Activated CD8-positive, alpha-beta memory T cell treated with anti-CD3 and anti-CD28 coated beads for 48 hours (primary cell): ENCODE results near the gene MAD1L1.
A peak's percentile ranks its signal among the peaks of the same experiment; 100 is the strongest.
"Not testable (repeated sequence)": the region's sequence is repeated elsewhere in the genome, so short reads cannot be mapped to it uniquely, and the experiment has no call there.

Source experiments
- DNase-seq, 3 experiments: peaks; one replicate each; pipeline ENCODE4 v3.0.0-alpha.2; 2020; ENCODE audit warnings: low read depth in 2 of 3, low spot score in 2 of 3

The MAD1L1 gene

GRCh38 chr7:1825647-1825896, 407.2 kb downstream of the MAD1L1 start:
- DNase-seq: not testable (repeated sequence)

- DNase-seq: not testable (repeated sequence)
Observed at GRCh38 chr7:1824882-1825646, 407.7 kb downstream of the MAD1L1 start.

- DNase-seq: not testable (repeated sequence)
Observed at GRCh38 chr7:1824151-1824881, 408.4 kb downstream of the MAD1L1 start.

- no peak for DNase-seq
Observed at GRCh38 chr7:1823376-1824150, 409.2 kb downstream of the MAD1L1 start.

- DNase-seq: peak in 1 of 3 experiments; percentile 13
Observed at GRCh38 chr7:1819259-1819841, 413.4 kb downstream of the MAD1L1 start.

GRCh38 chr7:1818575-1819258, 414.0 kb downstream of the MAD1L1 start:
- no peak for DNase-seq

GRCh38 chr7:1817061-1817712, 415.6 kb downstream of the MAD1L1 start:
- no peak for DNase-seq

GRCh38 chr7:1816451-1816850, 416.3 kb downstream of the MAD1L1 start:
- DNase-seq: not testable (repeated sequence)

GRCh38 chr7:1815551-1816281, 417.0 kb downstream of the MAD1L1 start:
- DNase-seq: not testable (repeated sequence)

- no peak for DNase-seq
Observed at GRCh38 chr7:1815051-1815481, 417.7 kb downstream of the MAD1L1 start.

GRCh38 chr7:1814089-1814811, 418.5 kb downstream of the MAD1L1 start:
- no peak for DNase-seq

GRCh38 chr7:1813394-1814088, 419.2 kb downstream of the MAD1L1 start:
- DNase-seq: no peak

GRCh38 chr7:1812509-1813393, 420.0 kb downstream of the MAD1L1 start:
- no peak for DNase-seq

- no peak for DNase-seq
Observed at GRCh38 chr7:1811850-1812508, 420.8 kb downstream of the MAD1L1 start.

GRCh38 chr7:1810961-1811849, 421.5 kb downstream of the MAD1L1 start:
- DNase-seq: no peak

- DNase-seq: no peak
Observed at GRCh38 chr7:1810521-1810920, 422.2 kb downstream of the MAD1L1 start.
